SK-N-SH (cell line): Measurements from ENCODE around the gene GSTM2. TPM values are rescaled to one million over a fixed set of nuclear protein-coding genes. Genes with fewer than 3 reads are reported as not detected.

ENCODE experiments used
- CTCF ChIA-PET: fragments of 300-600, 350-600 bp; formaldehyde crosslinking; extraction: SDS; loops from one replicate; lab custom pipeline; 2021; lab: Yijun Ruan, JAX
- POLR2A ChIA-PET: fragments of 350-600 bp; sonication (Branson Sonifier 250); formaldehyde crosslinking; extraction: SDS; loops from one replicate; lab custom pipeline; 2020; ENCODE audit warnings: antibody characterized with exemption, inconsistent platforms; lab: Yijun Ruan, JAX
- DNase-seq: peaks from one replicate; pipeline ENCODE4 v3.0.0; 2012
- H2AFZ ChIP-seq: fragments of 200-600 bp; sonication (generic); 2 replicates; pipeline ENCODE4 v1.8.1; 2016; ENCODE audit warnings: antibody characterized with exemption, mild to moderate bottlenecking, low read depth
- H3F3A ChIP-seq: fragments of 200-600 bp; sonication (generic); replicated peaks from 2 replicates; pipeline ENCODE3; 2016; ENCODE audit warnings: antibody characterized with exemption, mild to moderate bottlenecking; ENCODE audit not compliant: insufficient read depth
- H3K27ac ChIP-seq, 2 experiments: fragments of 200-500 bp in 1 of 2; fragments of 200-600 bp in 1 of 2; sonication (Bioruptor generic) in 1 of 2; sonication (generic), shearing (Covaris generic) in 1 of 2; 2 replicates each; pipeline versions ENCODE4 v1.5.1 to v1.6.1; 2014 to 2016; ENCODE audit warnings: low read depth in 2 of 2, inconsistent platforms in 1 of 2, low read length in 1 of 2, mild to moderate bottlenecking in 1 of 2, mixed read lengths in 1 of 2
- H3K27me3 ChIP-seq: fragments of 200-600 bp; sonication (generic), shearing (Covaris generic); 2 replicates; pipeline ENCODE4 v1.6.1; 2016; ENCODE audit warnings: mixed run types; ENCODE audit not compliant: insufficient read depth
- H3K36me3 ChIP-seq, 2 experiments: fragments of 200-500 bp in 1 of 2; fragments of 200-600 bp in 1 of 2; sonication (Bioruptor generic) in 1 of 2; sonication (generic) in 1 of 2; replicated peaks in 1 of 2; 2 replicates each; pipeline versions ENCODE3 to v1.5.1; 2014 to 2016; ENCODE audit warnings: low read length in 1 of 2, mild to moderate bottlenecking in 1 of 2; ENCODE audit not compliant: insufficient read depth in 2 of 2, control insufficient read depth in 1 of 2
- H3K4me1 ChIP-seq, 2 experiments: fragments of 200-500 bp in 1 of 2; fragments of 200-600 bp in 1 of 2; sonication (Bioruptor generic) in 1 of 2; sonication (generic), shearing (Covaris generic) in 1 of 2; 2 replicates each; pipeline versions ENCODE4 v1.5.1 to v1.6.1; 2014 to 2016; ENCODE audit warnings: low read depth in 1 of 2, low read length in 1 of 2, mixed run types in 1 of 2; ENCODE audit not compliant: insufficient read depth in 2 of 2, control insufficient read depth in 1 of 2
- H3K4me2 ChIP-seq: fragments of 200-600 bp; sonication (generic), shearing (Covaris generic); 2 replicates; pipeline ENCODE4 v1.6.1; 2017; ENCODE audit warnings: mixed run types
- H3K4me3 ChIP-seq, 2 experiments: fragments of 200-500 bp in 1 of 2; fragments of 200-600 bp in 1 of 2; sonication (Bioruptor generic) in 1 of 2; sonication (generic), shearing (Covaris generic) in 1 of 2; 2 replicates each; pipeline versions ENCODE4 v1.5.1 to v1.8.1; 2014 to 2016; ENCODE audit warnings: low read depth in 2 of 2, inconsistent platforms in 1 of 2, low read length in 1 of 2, mild to moderate bottlenecking in 1 of 2, mixed read lengths in 1 of 2, moderate library complexity in 1 of 2
- H3K79me2 ChIP-seq: fragments of 200-600 bp; sonication (generic); 2 replicates; pipeline ENCODE4 v1.8.1; 2017; ENCODE audit warnings: mild to moderate bottlenecking; ENCODE audit not compliant: insufficient read depth
- H3K9ac ChIP-seq: fragments of 200-600 bp; sonication (generic); 2 replicates; pipeline ENCODE4 v1.6.1; 2017; ENCODE audit warnings: mixed run types
- H3K9me2 ChIP-seq: fragments of 200-600 bp; sonication (generic); 2 replicates; pipeline ENCODE4 v1.6.1; 2017; ENCODE audit warnings: mixed run types
- H3K9me3 ChIP-seq: fragments of 200-600 bp; sonication (generic); 2 replicates; pipeline ENCODE4 v1.6.1; 2017; ENCODE audit warnings: mixed run types, mild to moderate bottlenecking, moderate library complexity
- H4K20me1 ChIP-seq: fragments of 200-600 bp; sonication (generic); 2 replicates; pipeline ENCODE4 v1.6.1; 2017; ENCODE audit warnings: mild to moderate bottlenecking, mixed run types; ENCODE audit not compliant: insufficient read depth
- CHD2 ChIP-seq: fragments of 150-350 bp; IDR thresholded peaks from 2 replicates; pipeline ENCODE4 v1.6.1; 2018; ENCODE audit warnings: low read length; ENCODE audit not compliant: partially characterized antibody
- FOSL2 ChIP-seq: IDR thresholded peaks from 2 replicates; pipeline ENCODE4 v1.4.0; 2012; ENCODE audit warnings: low read depth, mild to moderate bottlenecking, moderate library complexity, borderline replicate concordance
- FOXJ3 ChIP-seq: sonication (generic); formaldehyde crosslinking; IDR thresholded peaks from 2 replicates; pipeline ENCODE4 v1.5.1; 2020; ENCODE audit warnings: mild to moderate bottlenecking, missing genetic modification reagents
- FOXM1 ChIP-seq: IDR thresholded peaks from 2 replicates; pipeline ENCODE4 v1.4.0; 2012; ENCODE audit warnings: low read depth, mild to moderate bottlenecking
- GABPA ChIP-seq: IDR thresholded peaks from 2 replicates; pipeline ENCODE4 v1.4.0; 2012; ENCODE audit warnings: low read depth, mild to moderate bottlenecking
- IRF3 ChIP-seq: fragments of 150-350 bp; IDR thresholded peaks from 2 replicates; pipeline ENCODE4 v1.6.1; 2016; ENCODE audit warnings: mild to moderate bottlenecking, low read depth, low read length
- JUND ChIP-seq: IDR thresholded peaks from 2 replicates; pipeline ENCODE4 v1.4.0; 2012
- MEF2A ChIP-seq: IDR thresholded peaks from 2 replicates; pipeline ENCODE4 v1.4.0; 2012; ENCODE audit warnings: low read depth, borderline replicate concordance
- MXI1 ChIP-seq: IDR thresholded peaks from 2 replicates; pipeline ENCODE4 v1.6.1; 2012; ENCODE audit warnings: mild to moderate bottlenecking, low read depth, low read length, improper control_type of control experiment
- NFIC ChIP-seq: IDR thresholded peaks from 2 replicates; pipeline ENCODE4 v1.4.0; 2012; ENCODE audit warnings: borderline replicate concordance
- RAD21 ChIP-seq: IDR thresholded peaks from 2 replicates; pipeline ENCODE4 v1.6.1; 2012; ENCODE audit warnings: mild to moderate bottlenecking, low read length
- REST ChIP-seq: IDR thresholded peaks from 2 replicates; pipeline ENCODE4 v1.6.1; 2012; ENCODE audit warnings: mild to moderate bottlenecking, low read depth, low read length, moderate library complexity
- RFX5 ChIP-seq: IDR thresholded peaks from 2 replicates; pipeline ENCODE4 v1.6.1; 2012; ENCODE audit warnings: mild to moderate bottlenecking, improper control_type of control experiment, low read length
- RXRA ChIP-seq: IDR thresholded peaks from 2 replicates; pipeline ENCODE4 v1.4.0; 2012; ENCODE audit warnings: low read depth, mild to moderate bottlenecking, borderline replicate concordance
- SMC3 ChIP-seq: IDR thresholded peaks from 2 replicates; pipeline ENCODE4 v1.6.1; 2012; ENCODE audit warnings: low read depth, low read length, improper control_type of control experiment
- TAF1 ChIP-seq: IDR thresholded peaks from 2 replicates; pipeline ENCODE4 v1.6.1; 2012; ENCODE audit warnings: low read depth, mild to moderate bottlenecking, low read length, moderate library complexity, borderline replicate concordance
- TCF12 ChIP-seq: IDR thresholded peaks from 2 replicates; pipeline ENCODE4 v1.4.0; 2012
- WGBS: methylation state at CpG from one replicate; pipeline ENCODE4 v1.1.6; 2017; ENCODE audit warnings: low lambda C conversion rate; 5-methylcytosine and 5-hydroxymethylcytosine counted together
- polyA plus RNA-seq, 3 experiments: library from polyadenylated mRNA; depleted of rRNA; stranded (reverse); fragments of >200 nt; gene quantifications; 2 replicates each; pipeline ENCODE4 v1.2.3, GENCODE V29; 2012
- TF ChIP-seq, protein P1 (sequence below): IDR thresholded peaks from 2 replicates; pipeline ENCODE4; 2012
- TF ChIP-seq, protein P2 (sequence below): IDR thresholded peaks from 2 replicates; pipeline ENCODE4 v1.4.0; 2012; ENCODE audit warnings: low read depth, borderline replicate concordance
- TF ChIP-seq, protein P3 (sequence below): IDR thresholded peaks from 2 replicates; pipeline ENCODE4 v1.4.0; 2012; ENCODE audit warnings: low read depth

GSTM2 gene
- polyA plus RNA-seq, 1 of the 3 experiments (the other 2 are of a cell fraction) = 70.2 TPM

GRCh38 chr1:109624201-109625010, 43.5 kb upstream of the GSTM2 start (continued):
- TF ChIP-seq, protein P1, sequence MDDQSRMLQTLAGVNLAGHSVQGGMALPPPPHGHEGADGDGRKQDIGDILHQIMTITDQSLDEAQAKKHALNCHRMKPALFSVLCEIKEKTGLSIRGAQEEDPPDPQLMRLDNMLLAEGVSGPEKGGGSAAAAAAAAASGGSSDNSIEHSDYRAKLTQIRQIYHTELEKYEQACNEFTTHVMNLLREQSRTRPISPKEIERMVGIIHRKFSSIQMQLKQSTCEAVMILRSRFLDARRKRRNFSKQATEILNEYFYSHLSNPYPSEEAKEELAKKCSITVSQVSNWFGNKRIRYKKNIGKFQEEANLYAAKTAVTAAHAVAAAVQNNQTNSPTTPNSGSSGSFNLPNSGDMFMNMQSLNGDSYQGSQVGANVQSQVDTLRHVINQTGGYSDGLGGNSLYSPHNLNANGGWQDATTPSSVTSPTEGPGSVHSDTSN = no peak
- TF ChIP-seq TCF12 = no peak
- TF ChIP-seq IRF3 = no peak
- no peak for TF ChIP-seq SMC3

DNA sequence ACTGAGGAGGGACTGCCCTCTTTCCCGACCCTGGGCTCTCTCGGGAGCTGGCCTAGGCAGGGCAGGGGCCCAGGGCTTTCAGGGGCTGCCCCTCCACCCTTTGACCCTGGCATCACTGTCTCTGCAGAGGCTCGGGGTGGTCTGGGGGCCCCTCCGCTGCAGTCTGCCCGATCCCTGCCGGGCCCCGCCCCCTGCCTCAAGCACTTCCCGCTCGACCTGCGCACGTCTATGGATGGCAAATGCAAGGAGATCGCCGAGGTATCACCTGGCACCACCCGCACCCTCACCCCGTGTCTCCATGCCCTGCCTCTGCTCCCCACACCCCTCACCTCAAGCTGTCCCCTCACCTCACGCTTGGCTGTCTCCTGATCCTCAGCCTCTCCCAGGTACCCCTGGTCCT, 42.7 kb upstream of the GSTM2 start:
- Histone ChIP-seq H3K4me1 (peaks cover 4 to 42% of the 10 kb centered on the region in 2 experiments; a peak in 1 of 4 replicates), H3K36me3 (peaks cover 0 to 37% of the 10 kb centered on the region in 2 experiments)
- no peak for TF ChIP-seq RAD21
- TF ChIP-seq JUND = no peak
- no peak for TF ChIP-seq FOXM1
- no peak for TF ChIP-seq TAF1
- no peak for TF ChIP-seq SMC3
- TF ChIP-seq RXRA = no peak
- TF ChIP-seq MXI1 = no peak
- no peak for TF ChIP-seq GABPA
- no peak for TF ChIP-seq REST
- no peak for TF ChIP-seq RFX5
- no peak for TF ChIP-seq MEF2A
- TF ChIP-seq, protein P2, sequence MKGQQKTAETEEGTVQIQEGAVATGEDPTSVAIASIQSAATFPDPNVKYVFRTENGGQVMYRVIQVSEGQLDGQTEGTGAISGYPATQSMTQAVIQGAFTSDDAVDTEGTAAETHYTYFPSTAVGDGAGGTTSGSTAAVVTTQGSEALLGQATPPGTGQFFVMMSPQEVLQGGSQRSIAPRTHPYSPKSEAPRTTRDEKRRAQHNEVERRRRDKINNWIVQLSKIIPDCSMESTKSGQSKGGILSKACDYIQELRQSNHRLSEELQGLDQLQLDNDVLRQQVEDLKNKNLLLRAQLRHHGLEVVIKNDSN = no peak
- TF ChIP-seq FOXJ3 (CRISPR knock-in tag) = no peak
- TF ChIP-seq CHD2 = no peak
- TF ChIP-seq, protein P3, sequence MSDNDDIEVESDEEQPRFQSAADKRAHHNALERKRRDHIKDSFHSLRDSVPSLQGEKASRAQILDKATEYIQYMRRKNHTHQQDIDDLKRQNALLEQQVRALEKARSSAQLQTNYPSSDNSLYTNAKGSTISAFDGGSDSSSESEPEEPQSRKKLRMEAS = no peak
- TF ChIP-seq FOSL2 = no peak
- TF ChIP-seq NFIC = no peak
- TF ChIP-seq, protein P1 = no peak
- TF ChIP-seq IRF3 = no peak
- TF ChIP-seq, all 33 proteins: peak for 0
- 90% methylated on average over 16 of the region's 16 CpGs for WGBS
- ChIA-PET POLR2A (interaction anchor here (2.9 kb wide), 1 partner anchor 77 kb away, joined by 16 read pairs; the partner anchor contains the start of gene GNAI3), CTCF (interaction anchor here (1.0 to 11.9 kb wide), 7 partner anchors 15 to 93 kb away, joined by 3 to 114 read pairs (median 4); no protein-coding TSS in a partner anchor)
- H3K9me2 ChIP-seq = no peaks in the 10 kb centered on the region
- H3K9ac ChIP-seq = no peak overlapping the region
- H4K20me1 ChIP-seq = peaks cover 55% of the 10 kb centered on the region
- peaks cover 49% of the 10 kb centered on the region for H3K79me2 ChIP-seq
- H3K4me3 ChIP-seq = no peak overlapping the region
- no peak overlapping the region for H3K4me2 ChIP-seq
- no peaks in the 10 kb centered on the region for H3K9me3 ChIP-seq
- peak; percentile 21 for DNase-seq
- H3K27ac ChIP-seq = no peak overlapping the region; a peak in 1 of 4 replicates
- H2AFZ ChIP-seq = no peak overlapping the region
- H3K27me3 ChIP-seq = no peaks in the 10 kb centered on the region
- H3F3A ChIP-seq = no peaks in the 10 kb centered on the region
